Parathyroid adenoma (tissue), 2 donors: ENCODE measurements around the gene CIDEA.

Source experiments
- H2AFZ ChIP-seq: fragments of 300-600 bp; sonication (generic); one replicate; pipeline ENCODE4 v1.7.0; 2017; ENCODE audit warnings: antibody characterized with exemption, mild to moderate bottlenecking
- H3K27ac ChIP-seq: fragments of 300-600 bp; sonication (generic); one replicate; pipeline ENCODE4 v1.7.0; 2017
- H3K27me3 ChIP-seq: fragments of 300-600 bp; sonication (generic); one replicate; pipeline ENCODE4 v1.7.0; 2017; ENCODE audit warnings: low read length; ENCODE audit not compliant: control insufficient read depth, insufficient read depth
- H3K36me3 ChIP-seq: fragments of 300-600 bp; sonication (generic); one replicate; pipeline ENCODE4 v1.7.0; 2017; ENCODE audit warnings: low read length; ENCODE audit not compliant: control insufficient read depth, insufficient read depth
- H3K4me1 ChIP-seq: fragments of 300-600 bp; sonication (generic); one replicate; pipeline ENCODE4 v1.7.0; 2017; ENCODE audit warnings: control low read depth
- H3K4me2 ChIP-seq: fragments of 300-600 bp; sonication (generic); one replicate; pipeline ENCODE4 v1.7.0; 2017; ENCODE audit warnings: low read length
- H3K4me3 ChIP-seq: fragments of 300-600 bp; sonication (generic); one replicate; pipeline ENCODE4 v1.7.0; 2017; ENCODE audit warnings: low read depth, low read length
- H3K79me2 ChIP-seq: fragments of 300-600 bp; sonication (generic); one replicate; pipeline ENCODE4 v1.7.0; 2017; ENCODE audit warnings: control low read depth
- H3K9ac ChIP-seq: fragments of 300-600 bp; sonication (generic); one replicate; pipeline ENCODE4 v1.7.0; 2017; ENCODE audit warnings: mild to moderate bottlenecking
- H3K9me3 ChIP-seq: fragments of 300-600 bp; sonication (generic); one replicate; pipeline ENCODE4 v1.7.0; 2017; ENCODE audit warnings: low read length; ENCODE audit not compliant: control insufficient read depth
- TF ChIP-seq, protein P1 (sequence below): fragments of 300-600 bp; sonication (generic); IDR thresholded peaks from one replicate; pipeline ENCODE4 v1.7.0; 2017; ENCODE audit warnings: antibody characterized with exemption, mild to moderate bottlenecking
- donor health status: primary hyperparathyroidism.

CIDEA gene

DNA sequence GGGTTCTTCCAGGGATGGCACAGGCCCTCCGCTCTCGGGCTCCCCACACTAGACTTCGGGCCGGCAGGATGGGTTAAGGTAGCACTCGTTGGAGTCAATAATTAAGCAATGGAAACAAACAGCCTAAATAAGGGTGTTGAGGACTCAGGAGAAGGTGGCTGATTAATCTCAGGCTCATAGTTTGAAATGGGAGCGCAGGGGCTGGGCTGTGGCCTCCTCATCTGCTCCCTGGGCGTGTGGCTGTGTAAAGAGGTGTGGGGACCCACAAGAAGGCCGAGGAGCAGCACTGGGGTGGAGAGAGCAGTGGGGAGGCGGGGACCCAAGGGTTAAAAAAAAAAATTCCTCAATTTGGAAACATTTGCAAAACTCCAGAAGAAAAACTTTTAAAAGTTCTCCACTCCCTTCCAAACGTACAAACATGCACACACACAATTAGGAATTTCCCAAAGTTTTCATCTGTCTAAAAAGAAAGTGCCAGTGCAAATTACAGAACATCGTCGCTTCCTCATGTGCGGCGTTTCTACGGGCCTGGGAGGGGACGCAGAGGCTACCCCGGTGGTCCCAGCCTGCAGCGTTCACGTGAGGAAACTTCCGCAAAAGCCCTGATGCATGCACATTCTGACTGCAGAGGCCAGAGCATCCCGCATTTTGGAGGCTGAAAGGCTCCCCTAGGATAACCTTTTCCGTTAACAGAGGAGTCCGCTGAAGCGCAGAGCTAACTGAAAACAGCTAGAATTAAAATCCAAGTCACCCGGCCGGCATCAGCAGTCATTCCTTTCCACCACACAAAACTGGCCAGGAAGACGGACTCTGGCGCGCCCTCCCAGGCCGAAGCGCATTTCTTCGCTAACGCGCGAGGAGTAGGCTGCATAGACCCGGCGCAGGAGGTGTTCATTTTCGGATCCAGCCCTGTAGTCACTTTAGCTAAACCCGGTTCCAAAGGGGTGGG is 52.9 kb downstream of the CIDEA start:
- Histone ChIP-seq H2AFZ (peak overlapping the region; percentile 51), H3K4me1 (peaks cover 6% of the 10 kb centered on the region), H3K36me3 (no peaks in the 10 kb centered on the region), H3K4me3 (peak overlapping the region; percentile 33), H3K4me2 (peak overlapping the region; percentile 38), H3K27ac (peak overlapping the region; percentile 51), H3K79me2 (no peaks in the 10 kb centered on the region), H3K9ac (no peak overlapping the region), H3K9me3 (no peaks in the 10 kb centered on the region), H3K27me3 (no peaks in the 10 kb centered on the region)
- TF ChIP-seq, protein P1, sequence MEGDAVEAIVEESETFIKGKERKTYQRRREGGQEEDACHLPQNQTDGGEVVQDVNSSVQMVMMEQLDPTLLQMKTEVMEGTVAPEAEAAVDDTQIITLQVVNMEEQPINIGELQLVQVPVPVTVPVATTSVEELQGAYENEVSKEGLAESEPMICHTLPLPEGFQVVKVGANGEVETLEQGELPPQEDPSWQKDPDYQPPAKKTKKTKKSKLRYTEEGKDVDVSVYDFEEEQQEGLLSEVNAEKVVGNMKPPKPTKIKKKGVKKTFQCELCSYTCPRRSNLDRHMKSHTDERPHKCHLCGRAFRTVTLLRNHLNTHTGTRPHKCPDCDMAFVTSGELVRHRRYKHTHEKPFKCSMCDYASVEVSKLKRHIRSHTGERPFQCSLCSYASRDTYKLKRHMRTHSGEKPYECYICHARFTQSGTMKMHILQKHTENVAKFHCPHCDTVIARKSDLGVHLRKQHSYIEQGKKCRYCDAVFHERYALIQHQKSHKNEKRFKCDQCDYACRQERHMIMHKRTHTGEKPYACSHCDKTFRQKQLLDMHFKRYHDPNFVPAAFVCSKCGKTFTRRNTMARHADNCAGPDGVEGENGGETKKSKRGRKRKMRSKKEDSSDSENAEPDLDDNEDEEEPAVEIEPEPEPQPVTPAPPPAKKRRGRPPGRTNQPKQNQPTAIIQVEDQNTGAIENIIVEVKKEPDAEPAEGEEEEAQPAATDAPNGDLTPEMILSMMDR = no peak

DNA sequence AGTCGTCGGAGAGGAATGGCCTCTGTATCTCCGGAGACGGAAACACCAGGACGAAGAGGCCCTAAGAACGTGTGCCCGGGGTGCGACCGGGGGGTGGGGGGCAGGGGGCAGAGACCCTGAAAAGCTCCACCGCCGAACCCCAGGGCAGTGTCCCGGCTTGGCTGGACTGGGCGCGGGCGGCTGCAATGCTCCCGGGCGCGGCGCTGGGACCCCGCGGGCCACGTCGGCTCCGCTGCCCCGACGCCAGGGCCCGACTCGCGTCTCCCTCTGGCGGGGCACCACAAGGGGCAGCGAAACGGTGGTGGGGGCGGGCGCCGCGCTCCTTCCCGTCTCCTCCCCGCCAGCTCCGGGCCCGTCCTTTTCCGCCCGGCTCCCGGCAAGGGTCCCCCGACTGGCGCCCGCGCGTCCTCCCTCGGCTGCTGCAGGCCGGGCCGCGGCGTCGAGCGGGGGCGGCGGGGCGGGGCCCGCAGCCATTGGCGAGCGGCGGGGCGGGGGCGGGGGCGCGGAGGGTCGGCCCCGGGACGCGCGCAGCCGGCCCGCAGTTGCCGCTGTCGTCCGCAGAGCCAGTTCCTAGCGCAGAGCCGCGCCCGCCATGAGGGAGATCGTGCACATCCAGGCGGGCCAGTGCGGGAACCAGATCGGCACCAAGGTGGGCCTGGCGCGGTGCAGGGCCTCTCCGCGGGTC is 53.7 kb downstream of the CIDEA start, which contains the start of gene TUBB6:
Gene TUBB6 (plus strand): TSS at position 541 of the 685 bp plus-strand sequence. CDS start 52 bp downstream, at position 593.
- H3K27ac ChIP-seq = peak within 1 kb of the TSS; percentile 61
- no peak within 1 kb of the TSS for H3K9ac ChIP-seq
- TF ChIP-seq, protein P1 = no peak

DNA sequence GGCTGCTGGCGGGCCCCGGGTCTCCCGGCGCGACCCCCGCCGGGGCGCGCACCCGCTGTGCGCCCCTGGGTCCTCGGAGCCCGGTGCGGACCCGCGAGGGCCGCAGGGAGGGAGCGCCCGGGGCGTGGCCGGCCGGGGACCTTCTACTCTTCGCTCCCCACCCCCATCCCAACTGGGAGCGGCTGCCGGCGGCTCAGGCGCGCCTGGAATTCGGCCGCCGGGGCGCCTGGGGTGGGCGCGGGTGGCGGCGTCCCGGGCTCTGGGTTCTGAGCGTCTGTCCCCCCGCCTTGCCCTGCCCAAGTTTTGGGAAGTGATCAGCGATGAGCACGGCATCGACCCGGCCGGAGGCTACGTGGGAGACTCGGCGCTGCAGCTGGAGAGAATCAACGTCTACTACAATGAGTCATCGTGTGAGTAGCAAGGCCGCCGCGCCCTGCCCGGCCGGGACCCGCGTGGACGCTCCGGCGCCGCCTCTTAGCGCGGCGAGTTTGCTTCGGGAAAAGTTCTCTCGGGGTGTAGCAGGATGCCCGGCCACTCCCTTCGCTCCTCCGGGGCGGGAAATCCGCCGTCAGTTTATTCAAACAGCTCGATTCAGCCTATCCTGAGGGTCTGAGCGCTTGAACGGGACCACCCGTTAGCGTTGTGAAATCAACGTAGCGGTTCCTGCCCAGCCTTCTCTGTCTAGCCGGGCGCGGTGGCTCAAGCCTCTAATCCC is 54.4 kb downstream of the CIDEA start:
- no peak overlapping the region for H3K9ac ChIP-seq
- TF ChIP-seq, protein P1 = no peak

More for the DNA sequence above, 53.7 kb downstream of the CIDEA start, which contains the start of gene TUBB6:
- Histone ChIP-seq H3K4me2 (peak within 1 kb of the TSS; percentile 43), H2AFZ (peak within 1 kb of the TSS; percentile 82), H3K79me2 (no peaks in the 10 kb centered on the region), H3K4me1 (peaks cover 6% of the 10 kb centered on the region), H3K36me3 (no peaks in the 10 kb centered on the region), H3K27me3 (no peaks in the 10 kb centered on the region), H3K4me3 (peak within 1 kb of the TSS; percentile 33), H3K9me3 (no peaks in the 10 kb centered on the region)

DNA sequence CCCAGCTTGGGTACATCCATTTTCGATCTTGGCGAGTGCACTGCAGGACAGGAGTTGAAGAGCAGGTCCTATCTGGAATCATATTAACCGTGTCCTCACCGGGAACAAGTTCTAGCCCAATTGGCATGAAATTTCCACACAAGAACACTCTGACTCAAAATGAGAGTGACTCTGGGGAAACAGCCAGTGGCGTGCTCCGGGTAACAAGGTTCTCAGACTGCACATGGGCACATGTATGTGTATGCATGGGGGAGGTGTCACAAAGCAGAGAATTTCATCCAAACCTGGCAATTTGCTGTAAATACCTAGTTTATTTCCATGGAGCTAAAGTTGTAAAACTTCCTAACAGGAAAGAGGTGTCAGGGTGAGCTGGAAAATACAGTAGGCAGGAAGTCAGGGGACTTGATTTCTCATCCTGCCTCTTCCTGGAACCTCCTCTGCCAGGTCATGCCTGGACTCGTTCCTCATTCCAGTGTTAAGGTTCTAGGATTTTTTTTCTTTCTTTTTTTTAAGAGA is 55.6 kb downstream of the CIDEA start:
- Histone ChIP-seq H3K9ac (no peak overlapping the region), H3K4me2 (no peak overlapping the region), H3K9me3 (no peaks in the 10 kb centered on the region), H2AFZ (no peak overlapping the region), H3K27ac (peak overlapping the region; percentile 61), H3K4me3 (no peak overlapping the region), H3K36me3 (no peaks in the 10 kb centered on the region), H3K27me3 (no peaks in the 10 kb centered on the region), H3K79me2 (no peaks in the 10 kb centered on the region), H3K4me1 (peaks cover 5% of the 10 kb centered on the region)
- TF ChIP-seq, protein P1 = no peak

More for the DNA sequence above, 54.4 kb downstream of the CIDEA start:
- Histone ChIP-seq H2AFZ (peak overlapping the region; percentile 82), H3K9me3 (no peaks in the 10 kb centered on the region), H3K27me3 (no peaks in the 10 kb centered on the region), H3K4me1 (peaks cover 6% of the 10 kb centered on the region), H3K4me2 (peak overlapping the region; percentile 43), H3K27ac (peak overlapping the region; percentile 61), H3K4me3 (peak overlapping the region; percentile 12), H3K79me2 (no peaks in the 10 kb centered on the region), H3K36me3 (no peaks in the 10 kb centered on the region)
